T-helper 1 cell treated with Interleukin-12 subunit alpha and Interleukin-12 subunit beta and Interleukin-4 antibody, amounts not matched to agents 30 ng/mL and 1 ng/mL, for 36 hours (primary cell): ENCODE results near the gene RSPO3. TPM values are rescaled to one million over a fixed set of nuclear protein-coding genes. Genes with fewer than 3 reads are reported as not detected.
"Not testable (repeated sequence)": the region's sequence is repeated elsewhere in the genome, so short reads cannot be mapped to it uniquely, and the experiment has no call there.

ENCODE experiments used
- intact Hi-C: fragments of 100-400 bp; cut with micrococcal nuclease; formaldehyde crosslinking; loops from one replicate; pipeline ENCODE4 v1.15.1; 2024
- total RNA-seq: library from RNA; stranded (reverse); gene quantifications from 2 replicates; pipeline ENCODE4 v1.2.3, GENCODE V29; 2022

The RSPO3 gene
- total RNA-seq = not detected in 2 replicates

- intact Hi-C loops = no loop called here
Measured at GRCh38 chr6:127118298-127119101, at the start of gene RSPO3. Gene RSPO3, plus strand, starts transcription at chr6:127118671. Its CDS starts 522 bp downstream, at chr6:127119193.

- intact Hi-C loops = no loop called here
Measured at GRCh38 chr6:127069659-127070279, 48.7 kb upstream of the RSPO3 start.

- intact Hi-C loops = no loop called here
Measured at GRCh38 chr6:127073222-127073621, 45.2 kb upstream of the RSPO3 start.

GRCh38 chr6:127076466-127076865 is 42.0 kb upstream of the RSPO3 start:
- intact Hi-C loops = no loop called here

GRCh38 chr6:127077886-127078285 is 40.6 kb upstream of the RSPO3 start:
- intact Hi-C loops = no loop called here

GRCh38 chr6:127078669-127079068 is 39.8 kb upstream of the RSPO3 start:
- intact Hi-C loops = no loop called here

- intact Hi-C loops = no loop called here
Measured at GRCh38 chr6:127079681-127080080, 38.8 kb upstream of the RSPO3 start.

GRCh38 chr6:127080081-127080480 is 38.4 kb upstream of the RSPO3 start:
- intact Hi-C loops = no loop called here

- intact Hi-C loops = no loop called here
Measured at GRCh38 chr6:127083231-127083962, 35.1 kb upstream of the RSPO3 start.

GRCh38 chr6:127083963-127084310 is 34.5 kb upstream of the RSPO3 start:
- intact Hi-C loops = no loop called here

- intact Hi-C loops = no loop called here
Measured at GRCh38 chr6:127085181-127085580, 33.3 kb upstream of the RSPO3 start.

- intact Hi-C loops = no loop called here
Measured at GRCh38 chr6:127090051-127090450, 28.4 kb upstream of the RSPO3 start.

GRCh38 chr6:127092466-127092865 is 26.0 kb upstream of the RSPO3 start:
- intact Hi-C loops = no loop called here

GRCh38 chr6:127094791-127095190 is 23.7 kb upstream of the RSPO3 start:
- intact Hi-C loops = no loop called here

- intact Hi-C loops = no loop called here
Measured at GRCh38 chr6:127096167-127096566, 22.3 kb upstream of the RSPO3 start.

- intact Hi-C loops = not testable (repeated sequence)
Measured at GRCh38 chr6:127097442-127097841, 21.0 kb upstream of the RSPO3 start.

GRCh38 chr6:127100510-127101140 is 17.8 kb upstream of the RSPO3 start:
- intact Hi-C loops = no loop called here

- intact Hi-C loops = no loop called here
Measured at GRCh38 chr6:127102299-127102698, 16.2 kb upstream of the RSPO3 start.

- intact Hi-C loops = no loop called here
Measured at GRCh38 chr6:127102859-127103258, 15.6 kb upstream of the RSPO3 start.

GRCh38 chr6:127103482-127103881 is 15.0 kb upstream of the RSPO3 start:
- intact Hi-C loops = no loop called here

- intact Hi-C loops = no loop called here
Measured at GRCh38 chr6:127107916-127108315, 10.6 kb upstream of the RSPO3 start.

- intact Hi-C loops = no loop called here
Measured at GRCh38 chr6:127110712-127111111, 7.8 kb upstream of the RSPO3 start.
